ENCODE measurements around the gene APIP.

DNA sequence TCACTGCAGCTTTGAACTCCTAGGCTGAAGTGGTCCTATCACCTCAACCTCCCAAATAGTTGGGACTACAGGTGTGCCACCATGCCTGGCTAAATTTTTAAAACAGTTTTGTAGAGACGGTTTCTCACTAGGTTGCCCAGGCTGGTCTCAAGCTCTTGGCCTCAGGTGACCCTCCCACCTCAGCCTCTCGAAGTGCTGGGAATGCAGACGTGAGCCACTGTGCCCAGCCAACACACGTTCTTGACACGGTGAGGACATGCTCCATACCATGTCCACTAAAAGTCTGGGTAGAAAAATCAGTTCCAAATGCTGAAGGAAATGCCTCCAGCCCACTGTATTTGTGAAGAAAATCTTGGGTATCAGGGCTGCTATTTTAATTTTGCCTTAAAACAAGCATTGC is 47.2 kb upstream of the APIP start:
- TF ChIP-seq, protein P1, sequence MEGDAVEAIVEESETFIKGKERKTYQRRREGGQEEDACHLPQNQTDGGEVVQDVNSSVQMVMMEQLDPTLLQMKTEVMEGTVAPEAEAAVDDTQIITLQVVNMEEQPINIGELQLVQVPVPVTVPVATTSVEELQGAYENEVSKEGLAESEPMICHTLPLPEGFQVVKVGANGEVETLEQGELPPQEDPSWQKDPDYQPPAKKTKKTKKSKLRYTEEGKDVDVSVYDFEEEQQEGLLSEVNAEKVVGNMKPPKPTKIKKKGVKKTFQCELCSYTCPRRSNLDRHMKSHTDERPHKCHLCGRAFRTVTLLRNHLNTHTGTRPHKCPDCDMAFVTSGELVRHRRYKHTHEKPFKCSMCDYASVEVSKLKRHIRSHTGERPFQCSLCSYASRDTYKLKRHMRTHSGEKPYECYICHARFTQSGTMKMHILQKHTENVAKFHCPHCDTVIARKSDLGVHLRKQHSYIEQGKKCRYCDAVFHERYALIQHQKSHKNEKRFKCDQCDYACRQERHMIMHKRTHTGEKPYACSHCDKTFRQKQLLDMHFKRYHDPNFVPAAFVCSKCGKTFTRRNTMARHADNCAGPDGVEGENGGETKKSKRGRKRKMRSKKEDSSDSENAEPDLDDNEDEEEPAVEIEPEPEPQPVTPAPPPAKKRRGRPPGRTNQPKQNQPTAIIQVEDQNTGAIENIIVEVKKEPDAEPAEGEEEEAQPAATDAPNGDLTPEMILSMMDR (IDR thresholded peaks at IDR 0.05): no peak
- TF ChIP-seq POLR2A (IDR thresholded peaks at IDR 0.05) (no peak), EP300 (IDR thresholded peaks at IDR 0.05) (no peak)

Measured in tibial nerve (tissue), 4 donors.